Activated T-helper 17 cell treated with anti-CD3 and anti-CD28 coated beads, Interleukin-2, amount 50 U/mL, for 72 hours (primary cell): ENCODE data around the gene TGFBR2. TPM values are rescaled to one million over a fixed set of nuclear protein-coding genes. Genes with fewer than 3 reads are reported as not detected.

Source experiments
- ATAC-seq: fragments of 150-1000 bp; cut with Tn5 transposase; replicated peaks from 2 replicates; pipeline ENCODE4 v1.10.0; 2021; ENCODE audit warnings: mild to moderate bottlenecking, moderate library complexity
- H3K27ac Mint-ChIP-seq: one replicate; pipeline ENCODE4 v1.8.0; 2022; ENCODE audit warnings: mixed read lengths
- H3K27me3 Mint-ChIP-seq: one replicate; pipeline ENCODE4 v1.8.0; 2022; ENCODE audit warnings: mixed read lengths
- H3K36me3 Mint-ChIP-seq: one replicate; pipeline ENCODE4 v1.8.0; 2022; ENCODE audit warnings: low read depth, mild to moderate bottlenecking, mixed read lengths
- H3K4me1 Mint-ChIP-seq: one replicate; pipeline ENCODE4 v1.8.0; 2022; ENCODE audit warnings: mixed read lengths
- H3K4me3 Mint-ChIP-seq: one replicate; pipeline ENCODE4 v1.8.0; 2022; ENCODE audit warnings: mild to moderate bottlenecking, mixed read lengths
- H3K9me3 Mint-ChIP-seq: one replicate; pipeline ENCODE4 v1.8.0; 2022; ENCODE audit warnings: mixed read lengths
- total RNA-seq, 2 donors: library from RNA; stranded (reverse); gene quantifications; one replicate each; pipeline ENCODE4 v1.2.3, GENCODE V29; 2022

Gene TGFBR2
- total RNA-seq, 2 donors from 2014 or later: 51.2 to 63.2 TPM

GRCh38 chr3:30694148-30694547, 87.7 kb downstream of the TGFBR2 start:
- H3K9me3 Mint-ChIP-seq: no peaks in the 10 kb centered on the region
- no peaks in the 10 kb centered on the region for H3K27me3 Mint-ChIP-seq
- H3K4me3 Mint-ChIP-seq: no peak overlapping the region
- H3K36me3 Mint-ChIP-seq: peaks cover 99% of the 10 kb centered on the region
- peak overlapping the region; percentile 76 for H3K27ac Mint-ChIP-seq
- H3K4me1 Mint-ChIP-seq: peaks cover 11% of the 10 kb centered on the region
- ATAC-seq: no peak

GRCh38 chr3:30694668-30695067, 88.3 kb downstream of the TGFBR2 start:
- no peak overlapping the region for H3K4me3 Mint-ChIP-seq
- peaks cover 8% of the 10 kb centered on the region for H3K4me1 Mint-ChIP-seq
- peaks cover 94% of the 10 kb centered on the region for H3K36me3 Mint-ChIP-seq
- no peak for ATAC-seq
- peak overlapping the region; percentile 76 for H3K27ac Mint-ChIP-seq
- no peaks in the 10 kb centered on the region for H3K27me3 Mint-ChIP-seq
- H3K9me3 Mint-ChIP-seq: no peaks in the 10 kb centered on the region

GRCh38 chr3:30695302-30696061, 89.1 kb downstream of the TGFBR2 start:
- peak overlapping the region; percentile 76 for H3K27ac Mint-ChIP-seq
- no peaks in the 10 kb centered on the region for H3K9me3 Mint-ChIP-seq
- no peak for ATAC-seq
- no peaks in the 10 kb centered on the region for H3K27me3 Mint-ChIP-seq
- peaks cover 5% of the 10 kb centered on the region for H3K4me1 Mint-ChIP-seq
- no peak overlapping the region for H3K4me3 Mint-ChIP-seq
- peaks cover 86% of the 10 kb centered on the region for H3K36me3 Mint-ChIP-seq

GRCh38 chr3:30696403-30696819, 90.0 kb downstream of the TGFBR2 start:
- H3K4me3 Mint-ChIP-seq: no peak overlapping the region
- no peak overlapping the region for H3K27ac Mint-ChIP-seq
- H3K27me3 Mint-ChIP-seq: no peaks in the 10 kb centered on the region
- H3K9me3 Mint-ChIP-seq: no peaks in the 10 kb centered on the region
- no peaks in the 10 kb centered on the region for H3K4me1 Mint-ChIP-seq
- H3K36me3 Mint-ChIP-seq: peaks cover 83% of the 10 kb centered on the region
- ATAC-seq: no peak

- Mint-ChIP-seq H3K4me1 (no peaks in the 10 kb centered on the region), H3K27ac (peak overlapping the region; percentile 45), H3K9me3 (no peaks in the 10 kb centered on the region), H3K36me3 (peaks cover 79% of the 10 kb centered on the region), H3K27me3 (no peaks in the 10 kb centered on the region), H3K4me3 (no peak overlapping the region)
- no peak for ATAC-seq
Observed at GRCh38 chr3:30696896-30697295, 90.5 kb downstream of the TGFBR2 start.

GRCh38 chr3:30698549-30698948, 92.1 kb downstream of the TGFBR2 start:
- no peak for ATAC-seq

GRCh38 chr3:30699927-30700326, 93.5 kb downstream of the TGFBR2 start:
- Mint-ChIP-seq H3K4me1 (no peaks in the 10 kb centered on the region), H3K9me3 (no peaks in the 10 kb centered on the region), H3K4me3 (no peak overlapping the region), H3K36me3 (peaks cover 49% of the 10 kb centered on the region), H3K27me3 (no peaks in the 10 kb centered on the region), H3K27ac (no peak overlapping the region)
- no peak for ATAC-seq

More at GRCh38 chr3:30698549-30698948, 92.1 kb downstream of the TGFBR2 start:
- Mint-ChIP-seq H3K9me3 (no peaks in the 10 kb centered on the region), H3K27me3 (no peaks in the 10 kb centered on the region), H3K36me3 (peaks cover 63% of the 10 kb centered on the region), H3K4me3 (no peak overlapping the region), H3K4me1 (no peaks in the 10 kb centered on the region), H3K27ac (peak overlapping the region; percentile 31)

GRCh38 chr3:30700702-30701321, 94.4 kb downstream of the TGFBR2 start:
- Mint-ChIP-seq H3K9me3 (no peaks in the 10 kb centered on the region), H3K27me3 (no peaks in the 10 kb centered on the region), H3K27ac (no peak overlapping the region), H3K4me3 (no peak overlapping the region), H3K36me3 (peaks cover 40% of the 10 kb centered on the region), H3K4me1 (no peaks in the 10 kb centered on the region)
- no peak for ATAC-seq

GRCh38 chr3:30702038-30702827, 95.8 kb downstream of the TGFBR2 start:
- Mint-ChIP-seq H3K27ac (peak overlapping the region; percentile 5), H3K36me3 (peaks cover 26% of the 10 kb centered on the region), H3K4me3 (no peak overlapping the region), H3K27me3 (no peaks in the 10 kb centered on the region), H3K9me3 (peaks cover 3% of the 10 kb centered on the region), H3K4me1 (no peaks in the 10 kb centered on the region)
- no peak for ATAC-seq

- H3K9me3 Mint-ChIP-seq: peaks cover 4% of the 10 kb centered on the region
- H3K27ac Mint-ChIP-seq: peak overlapping the region; percentile 5
- H3K4me3 Mint-ChIP-seq: no peak overlapping the region
- no peak for ATAC-seq
- no peaks in the 10 kb centered on the region for H3K4me1 Mint-ChIP-seq
- no peaks in the 10 kb centered on the region for H3K27me3 Mint-ChIP-seq
- peaks cover 19% of the 10 kb centered on the region for H3K36me3 Mint-ChIP-seq
Observed at GRCh38 chr3:30702828-30703397, 96.5 kb downstream of the TGFBR2 start.

GRCh38 chr3:30704931-30705890, 98.8 kb downstream of the TGFBR2 start:
- Mint-ChIP-seq H3K4me3 (no peak overlapping the region), H3K27ac (no peak overlapping the region), H3K27me3 (no peaks in the 10 kb centered on the region), H3K4me1 (peaks cover 5% of the 10 kb centered on the region), H3K36me3 (peaks cover 7% of the 10 kb centered on the region), H3K9me3 (peaks cover 4% of the 10 kb centered on the region)
- no peak for ATAC-seq

GRCh38 chr3:30707825-30708224, 101.4 kb downstream of the TGFBR2 start:
- Mint-ChIP-seq H3K27me3 (no peaks in the 10 kb centered on the region), H3K4me1 (peaks cover 5% of the 10 kb centered on the region), H3K36me3 (no peaks in the 10 kb centered on the region), H3K4me3 (no peak overlapping the region), H3K27ac (no peak overlapping the region), H3K9me3 (peaks cover 4% of the 10 kb centered on the region)
- no peak for ATAC-seq

- peaks cover 5% of the 10 kb centered on the region for H3K4me1 Mint-ChIP-seq
- no peak overlapping the region for H3K27ac Mint-ChIP-seq
- H3K4me3 Mint-ChIP-seq: no peak overlapping the region
- H3K9me3 Mint-ChIP-seq: peaks cover 4% of the 10 kb centered on the region
- ATAC-seq: no peak
- H3K27me3 Mint-ChIP-seq: no peaks in the 10 kb centered on the region
- no peaks in the 10 kb centered on the region for H3K36me3 Mint-ChIP-seq
Observed at GRCh38 chr3:30708472-30708871, 102.1 kb downstream of the TGFBR2 start.
